ENCODE measurements around the gene HIVEP3. TPM values are rescaled to one million over a fixed set of nuclear protein-coding genes. Genes with fewer than 3 reads are reported as not detected.

HIVEP3 gene
- total RNA-seq, 1 experiment from 2014 or later, result 11.0 TPM

DNA sequence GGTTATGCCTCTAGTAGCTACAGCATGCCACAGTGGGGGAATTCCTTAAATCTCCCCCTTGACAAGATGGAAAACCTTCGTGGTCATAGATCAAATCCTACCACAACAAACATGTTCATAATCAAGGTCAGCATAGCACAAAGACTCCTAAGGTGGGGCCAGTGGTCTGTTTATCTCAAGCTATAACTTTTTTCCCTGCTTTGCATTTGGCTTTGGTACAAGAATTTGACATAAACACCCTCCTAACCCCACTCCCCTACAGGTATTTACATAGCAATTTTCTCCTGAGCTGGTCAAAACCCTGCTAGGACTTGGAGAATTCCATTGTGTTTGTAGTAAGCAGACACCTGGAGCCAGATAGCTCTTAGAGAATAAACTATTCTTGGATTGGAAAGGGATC is 58.5 kb downstream of the HIVEP3 start:
- no TSS peak for BruUV-seq (replicated peaks)
- Histone ChIP-seq H3K36me3 (ENCODE audit: low read depth) (0 out of 2 replicates have a peak, but pooled peaks cover 5% of the 10 kb centered on the region), H4K20me1 (ENCODE audit: insufficient read depth) (no peaks in the 10 kb centered on the region), H3K9me2 (ENCODE audit: insufficient read depth) (no peaks in the 10 kb centered on the region), H3K27ac (peak overlapping the region; percentile 75; the same call in 1 of the 2 replicates), H3K9me3 (ENCODE audit: insufficient read depth, low read depth) (no peaks in the 10 kb centered on the region), H3K79me2 (ENCODE audit: low read depth) (peaks cover 53% of the 10 kb centered on the region), H3K27me3 (ENCODE audit: insufficient read depth, low read depth) (no peaks in the 10 kb centered on the region), H3K4me2 (peak overlapping the region; percentile 69), H3F3A (ENCODE audit: insufficient read depth, low read depth) (peaks cover 58% of the 10 kb centered on the region), H2AFZ (no peak overlapping the region), H3K4me1 (replicated peaks; ENCODE audit: insufficient read depth) (peaks cover 86% of the 10 kb centered on the region), H3K4me3 (no peak overlapping the region)
- intact Hi-C loops (cut with micrococcal nuclease; ENCODE audit: unreplicated experiment), result loop anchor here (5.0 kb wide), 2 partner anchors 188 to 283 kb away; no protein-coding TSS in a partner anchor
- ChIA-PET CTCF (no interaction called here), POLR2A (ENCODE audit: unreplicated experiment) (interaction anchor here (0.5 to 0.6 kb wide), 3 partner anchors 29 to 88 kb away, joined by 3 read pairs; no protein-coding TSS in a partner anchor)
- no peak for TF ChIP-seq EZH2 (IDR thresholded peaks at IDR 0.05; ENCODE audit: low read depth)
- TF ChIP-seq, protein P1, sequence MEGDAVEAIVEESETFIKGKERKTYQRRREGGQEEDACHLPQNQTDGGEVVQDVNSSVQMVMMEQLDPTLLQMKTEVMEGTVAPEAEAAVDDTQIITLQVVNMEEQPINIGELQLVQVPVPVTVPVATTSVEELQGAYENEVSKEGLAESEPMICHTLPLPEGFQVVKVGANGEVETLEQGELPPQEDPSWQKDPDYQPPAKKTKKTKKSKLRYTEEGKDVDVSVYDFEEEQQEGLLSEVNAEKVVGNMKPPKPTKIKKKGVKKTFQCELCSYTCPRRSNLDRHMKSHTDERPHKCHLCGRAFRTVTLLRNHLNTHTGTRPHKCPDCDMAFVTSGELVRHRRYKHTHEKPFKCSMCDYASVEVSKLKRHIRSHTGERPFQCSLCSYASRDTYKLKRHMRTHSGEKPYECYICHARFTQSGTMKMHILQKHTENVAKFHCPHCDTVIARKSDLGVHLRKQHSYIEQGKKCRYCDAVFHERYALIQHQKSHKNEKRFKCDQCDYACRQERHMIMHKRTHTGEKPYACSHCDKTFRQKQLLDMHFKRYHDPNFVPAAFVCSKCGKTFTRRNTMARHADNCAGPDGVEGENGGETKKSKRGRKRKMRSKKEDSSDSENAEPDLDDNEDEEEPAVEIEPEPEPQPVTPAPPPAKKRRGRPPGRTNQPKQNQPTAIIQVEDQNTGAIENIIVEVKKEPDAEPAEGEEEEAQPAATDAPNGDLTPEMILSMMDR (conservative IDR thresholded peaks at IDR 0.05), result no peak
- DNase-seq, result peak in 1 of 2 experiments; percentile 66

DNA sequence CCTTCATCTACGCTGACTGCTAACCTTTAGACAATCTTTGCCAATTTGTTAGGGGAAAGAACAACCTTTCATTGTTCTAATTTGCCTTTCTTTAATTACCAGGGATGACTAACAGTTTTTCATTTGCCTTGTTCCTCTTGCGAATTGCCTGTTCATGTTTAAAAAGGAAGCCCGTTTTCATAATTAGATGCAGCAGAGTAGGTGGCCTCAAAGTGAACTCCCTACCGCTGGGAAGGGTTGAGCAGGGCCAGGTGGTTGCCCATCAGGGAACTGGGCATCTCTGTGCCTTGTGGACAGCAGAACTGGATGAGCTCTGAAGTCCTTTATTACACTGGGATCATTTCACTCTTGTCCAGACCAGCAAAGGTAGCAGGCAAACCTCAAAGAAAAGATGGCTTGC is 59.0 kb downstream of the HIVEP3 start:
- H3K4me1 ChIP-seq (replicated peaks; ENCODE audit: insufficient read depth), result peaks cover 86% of the 10 kb centered on the region
- TF ChIP-seq EZH2 (IDR thresholded peaks at IDR 0.05; ENCODE audit: low read depth), result no peak
- TF ChIP-seq, protein P1 (conservative IDR thresholded peaks at IDR 0.05), result no peak
- H3K9me2 ChIP-seq (ENCODE audit: insufficient read depth), result no peaks in the 10 kb centered on the region
- H3K4me2 ChIP-seq, result peak overlapping the region; percentile 69
- H3K79me2 ChIP-seq (ENCODE audit: low read depth), result peaks cover 53% of the 10 kb centered on the region
- CTCF ChIA-PET, result no interaction called here
- POLR2A ChIA-PET (ENCODE audit: unreplicated experiment), result interaction anchor here (0.5 kb wide), 1 partner anchor 28 kb away, joined by 3 read pairs; no protein-coding TSS in a partner anchor
- H3K9me3 ChIP-seq (ENCODE audit: insufficient read depth, low read depth), result no peaks in the 10 kb centered on the region
- H4K20me1 ChIP-seq (ENCODE audit: insufficient read depth), result no peaks in the 10 kb centered on the region
- no peak for DNase-seq
- 0 out of 2 replicates have a peak, but pooled peaks cover 5% of the 10 kb centered on the region for H3K36me3 ChIP-seq (ENCODE audit: low read depth)
- no peak overlapping the region for H2AFZ ChIP-seq
- no peak overlapping the region for H3K4me3 ChIP-seq
- no TSS peak for BruUV-seq (replicated peaks)
- H3K27me3 ChIP-seq (ENCODE audit: insufficient read depth, low read depth), result no peaks in the 10 kb centered on the region
- intact Hi-C loops (cut with micrococcal nuclease; ENCODE audit: unreplicated experiment), result loop anchor here (5.0 kb wide), 2 partner anchors 187 to 282 kb away; no protein-coding TSS in a partner anchor
- peak overlapping the region; percentile 75; the same call in 1 of the 2 replicates for H3K27ac ChIP-seq
- H3F3A ChIP-seq (ENCODE audit: insufficient read depth, low read depth), result peaks cover 58% of the 10 kb centered on the region

- no peaks in the 10 kb centered on the region for H3K27me3 ChIP-seq (ENCODE audit: insufficient read depth, low read depth)
- H3F3A ChIP-seq (ENCODE audit: insufficient read depth, low read depth), result peaks cover 40% of the 10 kb centered on the region
- DNase-seq, result no peak
- no peak overlapping the region for H3K27ac ChIP-seq
- TF ChIP-seq, protein P1 (conservative IDR thresholded peaks at IDR 0.05), result no peak
- TF ChIP-seq EZH2 (IDR thresholded peaks at IDR 0.05; ENCODE audit: low read depth), result no peak
- H3K4me2 ChIP-seq, result no peak overlapping the region
- peaks cover 83% of the 10 kb centered on the region for H3K4me1 ChIP-seq (replicated peaks; ENCODE audit: insufficient read depth)
- H3K9me2 ChIP-seq (ENCODE audit: insufficient read depth), result no peaks in the 10 kb centered on the region
- ChIA-PET POLR2A (ENCODE audit: unreplicated experiment) (interaction anchor here (0.8 kb wide), 1 partner anchor 1534 kb away, joined by 9 read pairs; no protein-coding TSS in a partner anchor), CTCF (no interaction called here)
- intact Hi-C loops (cut with micrococcal nuclease; ENCODE audit: unreplicated experiment), result no loop called here
- peaks cover 71% of the 10 kb centered on the region for H3K79me2 ChIP-seq (ENCODE audit: low read depth)
- no TSS peak for BruUV-seq (replicated peaks)
- no peaks in the 10 kb centered on the region for H4K20me1 ChIP-seq (ENCODE audit: insufficient read depth)
- H3K4me3 ChIP-seq, result no peak overlapping the region
- H2AFZ ChIP-seq, result no peak overlapping the region
- H3K36me3 ChIP-seq (ENCODE audit: low read depth), result 0 out of 2 replicates have a peak, but pooled peaks cover 5% of the 10 kb centered on the region
- H3K9me3 ChIP-seq (ENCODE audit: insufficient read depth, low read depth), result no peaks in the 10 kb centered on the region
Observed at GRCh38 chr1:41856944-41857285, 61.8 kb downstream of the HIVEP3 start.
